Ovary (tissue), 1 donor: Measurements from ENCODE around the gene XXYLT1.

ENCODE experiments used
- EP300 ChIP-seq: sonication (generic); formaldehyde crosslinking; IDR thresholded peaks from one replicate; pipeline ENCODE4 v1.6.1; 2017; ENCODE audit warnings: antibody characterized with exemption
- POLR2A ChIP-seq: fragments of 450-650 bp; IDR thresholded peaks from one replicate; pipeline ENCODE4 v1.6.1; 2017; ENCODE audit warnings: antibody characterized with exemption, mild to moderate bottlenecking, moderate library complexity

GRCh38 chr3:195224980-195225580 lies 45.9 kb downstream of the XXYLT1 start:
- TF ChIP-seq POLR2A (no peak), EP300 (no peak)
